ENCODE measurements around the gene GP5.

- no peak for TF ChIP-seq POLR2A (IDR thresholded peaks at IDR 0.05)
- TF ChIP-seq CTCF (IDR thresholded peaks at IDR 0.05) = no peak
- no peak for TF ChIP-seq POLR2AphosphoS5 (IDR thresholded peaks at IDR 0.05)
Observed at GRCh38 chr3:194447657-194448056, 48.6 kb upstream of the GP5 start.

Measured in prostate gland (tissue), 2 donors.